ENCODE measurements around the gene ABLIM2.

GRCh38 chr4:8101213-8102075 is 57.2 kb downstream of the ABLIM2 start:
- no peak for TF ChIP-seq CTCF (IDR thresholded peaks at IDR 0.05; ENCODE audit: insufficient read depth, low read length)
- TF ChIP-seq POLR2AphosphoS5 (IDR thresholded peaks at IDR 0.05; ENCODE audit: low read depth) = no peak
- TF ChIP-seq GABPA (IDR thresholded peaks at IDR 0.05; ENCODE audit: low read depth) = no peak
- TF ChIP-seq SPI1 (IDR thresholded peaks at IDR 0.05; ENCODE audit: borderline replicate concordance, low read depth) = no peak
- TF ChIP-seq REST (IDR thresholded peaks at IDR 0.05; ENCODE audit: insufficient replicate concordance, low read depth) = no peak
